HG02884 (cell line): Measurements from ENCODE around the gene TNFRSF6B.

Experiments used
- ATAC-seq: cut with Tn5 transposase; IDR thresholded peaks from one replicate; pipeline ENCODE4 v1.9.1; 2021; ENCODE audit warnings: mild to moderate bottlenecking, moderate library complexity; ENCODE audit not compliant: unreplicated experiment

Gene TNFRSF6B

DNA sequence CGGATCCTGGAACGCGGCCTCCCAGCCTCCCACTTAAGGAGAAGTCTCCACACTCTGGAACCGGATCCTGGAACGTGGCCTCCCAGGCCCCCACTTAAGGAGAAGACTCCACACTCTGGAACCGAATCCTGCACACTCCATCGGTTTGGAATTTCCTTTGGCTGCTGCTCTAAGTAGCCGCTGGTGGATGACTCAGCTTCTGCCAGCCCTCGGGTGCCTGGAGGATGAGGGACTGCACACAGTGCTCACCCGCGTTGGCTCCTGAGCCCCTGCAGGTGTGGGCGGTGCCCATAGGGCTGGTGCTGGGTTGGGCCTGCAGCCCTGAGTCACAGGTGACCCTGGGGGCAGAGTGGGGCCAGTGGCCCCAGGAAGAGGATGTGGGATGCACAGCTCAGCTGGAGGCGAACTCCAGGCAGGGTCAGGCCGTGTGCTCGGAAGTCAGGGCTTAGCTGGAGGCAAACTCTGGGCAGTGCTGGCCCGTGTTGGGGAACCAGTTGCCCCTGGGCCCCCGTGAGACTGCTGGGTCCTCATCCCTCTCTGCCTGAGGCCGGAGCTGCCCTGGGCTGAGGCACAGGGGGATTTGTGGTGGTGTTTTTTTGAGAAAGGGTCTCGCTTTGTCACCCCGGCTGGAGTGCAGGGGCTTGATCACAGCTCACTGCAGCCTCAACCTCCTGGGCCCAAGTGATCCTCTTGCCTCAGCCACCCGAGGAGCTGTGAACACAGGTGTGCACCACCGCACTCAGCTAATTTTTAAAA is 13.9 kb upstream of the TNFRSF6B start:
- ATAC-seq, result no peak

DNA sequence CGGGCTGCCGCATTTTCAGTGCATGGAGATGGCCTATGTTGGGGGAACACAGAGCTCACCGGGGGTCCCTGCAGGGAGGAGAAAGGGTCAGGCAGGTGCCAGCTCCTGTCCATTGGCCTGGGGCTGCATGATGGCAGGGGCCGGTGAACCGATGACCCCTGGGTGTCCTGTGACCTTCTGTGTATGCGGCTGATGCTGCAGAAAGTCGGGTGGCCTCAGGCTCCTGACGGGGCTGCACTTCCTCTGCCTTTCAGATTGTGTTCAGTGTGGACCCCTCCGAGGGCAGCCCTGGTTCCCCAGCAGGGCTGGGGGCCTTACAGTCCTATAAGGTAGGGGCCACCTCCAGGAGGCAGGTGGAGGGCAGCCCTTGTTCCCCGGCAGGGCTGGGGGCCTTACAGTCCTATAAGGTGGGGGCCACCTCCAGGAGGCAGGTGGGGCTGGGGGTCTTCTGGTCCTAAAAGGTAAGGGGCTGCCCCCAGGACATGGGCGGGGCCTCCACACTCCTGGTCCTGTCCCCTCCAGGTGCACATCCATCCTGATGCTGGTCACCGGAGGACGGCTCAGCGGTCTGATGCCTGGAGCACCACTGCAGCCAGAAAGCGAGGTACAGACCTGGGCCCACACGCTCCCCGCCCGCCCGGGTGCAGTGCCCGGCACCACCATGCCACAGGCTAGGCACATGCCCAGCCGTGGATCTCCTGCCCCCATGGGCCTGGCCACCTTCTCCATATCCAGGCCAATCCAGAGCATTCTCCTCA is 11.0 kb upstream of the TNFRSF6B start:
- no peak for ATAC-seq

DNA sequence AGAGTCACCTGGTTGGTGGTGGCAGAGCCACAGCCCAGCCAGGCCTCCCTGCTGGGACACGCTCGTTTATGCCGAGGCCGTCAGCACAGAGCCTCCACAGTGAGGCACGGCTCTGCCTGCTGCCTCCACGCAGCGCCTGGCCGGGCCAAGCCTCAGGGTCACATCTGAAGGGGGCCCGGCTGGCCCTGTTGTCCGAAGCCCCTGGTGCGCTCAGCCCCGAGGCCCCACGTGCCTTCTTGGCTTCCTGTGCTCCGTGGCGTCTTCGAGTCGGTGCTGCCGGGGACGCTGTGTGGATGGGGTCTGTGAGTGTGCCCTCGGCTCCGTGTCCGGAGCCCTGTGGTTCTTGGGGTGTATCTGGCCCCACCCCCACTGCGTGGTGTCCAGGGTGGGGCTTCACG is 10.4 kb upstream of the TNFRSF6B start:
- ATAC-seq, result no peak

DNA sequence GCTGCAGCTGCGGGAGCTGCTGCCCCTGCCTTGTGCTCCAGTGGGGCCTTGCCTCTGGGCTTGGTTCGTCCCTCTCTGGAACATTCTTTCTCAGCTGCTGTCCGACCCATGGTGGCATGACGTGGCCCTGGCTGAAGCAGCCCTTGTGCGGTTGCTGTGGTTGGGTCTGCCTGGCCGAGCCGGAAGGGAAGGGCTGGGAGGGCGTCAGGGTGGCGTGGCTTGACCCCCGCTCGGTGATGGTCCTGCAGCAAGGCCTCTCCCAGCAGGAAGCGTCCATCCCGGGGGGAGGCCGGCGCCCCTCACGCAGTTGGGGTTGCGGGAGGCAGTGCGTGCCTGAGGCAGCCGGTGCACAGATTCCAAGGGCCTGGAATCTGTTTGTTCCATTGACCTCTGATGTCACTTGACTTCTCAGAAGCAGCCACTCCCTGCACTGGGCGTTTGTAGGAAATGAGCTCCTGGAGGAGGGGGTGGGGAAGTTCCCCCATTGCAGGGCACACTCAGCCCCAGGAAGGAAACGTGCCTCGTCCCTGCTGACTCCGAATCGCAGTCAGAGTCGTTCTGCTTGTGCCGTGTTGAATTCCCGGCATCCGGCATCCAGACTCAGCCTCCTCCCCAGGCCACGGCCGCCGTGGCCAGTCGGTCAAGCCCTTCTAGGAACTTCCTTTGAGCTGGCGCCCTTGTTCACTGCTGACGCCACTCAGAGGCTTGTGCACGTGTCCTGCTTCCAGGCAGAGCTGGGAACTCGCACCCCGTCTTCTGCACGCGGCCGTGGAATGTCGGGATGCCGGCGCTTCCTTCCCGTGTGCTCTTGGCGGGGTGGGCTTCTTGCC is 9.7 kb upstream of the TNFRSF6B start:
- ATAC-seq, result no peak

DNA sequence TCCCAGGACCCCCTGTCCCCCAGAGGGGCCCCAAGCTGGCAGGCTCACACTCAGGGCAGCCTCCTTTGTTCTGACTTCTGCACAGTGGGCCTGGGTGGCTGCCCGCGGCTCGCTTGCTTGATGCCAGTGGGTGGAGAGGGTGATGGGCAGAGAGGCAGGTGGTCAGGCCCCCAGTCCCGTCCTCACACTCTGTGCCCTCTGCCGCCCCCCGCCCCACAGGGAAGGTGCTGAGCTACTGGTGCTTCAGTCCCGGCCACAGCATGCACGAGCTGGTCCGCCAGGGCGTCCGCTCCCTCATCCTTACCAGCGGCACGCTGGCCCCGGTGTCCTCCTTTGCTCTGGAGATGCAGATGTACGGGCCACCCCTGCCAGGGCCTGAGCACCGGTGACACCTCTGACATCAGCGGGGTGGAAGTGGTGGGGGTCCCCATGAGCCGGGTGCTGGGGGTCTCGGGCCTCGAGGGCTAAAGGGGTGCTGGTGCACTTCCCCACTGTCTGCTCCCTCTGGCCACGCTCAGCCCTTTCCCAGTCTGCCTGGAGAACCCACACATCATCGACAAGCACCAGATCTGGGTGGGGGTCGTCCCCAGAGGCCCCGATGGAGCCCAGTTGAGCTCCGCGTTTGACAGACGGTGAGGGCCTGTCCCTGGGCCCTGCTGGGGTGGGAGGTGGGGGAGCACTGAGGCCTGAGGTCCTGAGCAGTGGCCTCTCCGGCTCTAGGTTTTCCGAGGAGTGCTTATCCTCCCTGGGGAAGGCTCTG is 8.9 kb upstream of the TNFRSF6B start:
- no peak for ATAC-seq

DNA sequence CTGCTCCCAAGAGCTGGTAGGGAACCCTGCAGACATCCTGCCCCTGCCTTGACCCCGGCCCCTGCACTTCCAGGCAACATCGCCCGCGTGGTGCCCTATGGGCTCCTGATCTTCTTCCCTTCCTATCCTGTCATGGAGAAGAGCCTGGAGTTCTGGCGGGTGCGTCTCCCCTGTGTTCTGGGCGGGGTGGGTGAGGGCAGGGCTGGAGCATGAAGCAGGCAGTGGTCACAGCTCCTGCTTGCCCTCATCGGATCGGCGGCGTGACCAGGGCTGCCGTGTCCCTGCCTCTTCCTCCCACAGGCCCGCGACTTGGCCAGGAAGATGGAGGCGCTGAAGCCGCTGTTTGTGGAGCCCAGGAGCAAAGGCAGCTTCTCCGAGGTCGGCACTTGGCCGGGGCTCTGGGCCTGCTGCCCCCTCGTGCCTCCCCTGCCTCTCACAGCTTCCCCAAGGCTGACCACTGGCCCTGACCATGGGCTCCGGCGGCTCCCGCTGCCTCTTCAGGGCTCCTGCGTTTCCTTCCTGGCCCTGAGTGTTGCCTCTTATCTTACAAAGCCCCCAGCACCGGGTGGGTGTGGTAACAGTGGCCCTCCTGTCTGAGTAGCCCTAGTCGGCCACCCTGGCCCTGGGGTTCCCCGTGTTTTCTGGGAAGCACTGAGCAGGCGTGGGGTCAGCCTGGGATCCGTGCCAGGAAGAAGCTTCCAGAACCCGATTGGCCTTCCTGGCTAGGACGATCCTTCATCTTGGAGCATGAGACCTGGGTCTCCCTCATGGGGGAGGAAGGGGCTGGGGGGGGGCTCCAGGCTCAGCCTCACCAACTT is 8.0 kb upstream of the TNFRSF6B start:
- no peak for ATAC-seq

DNA sequence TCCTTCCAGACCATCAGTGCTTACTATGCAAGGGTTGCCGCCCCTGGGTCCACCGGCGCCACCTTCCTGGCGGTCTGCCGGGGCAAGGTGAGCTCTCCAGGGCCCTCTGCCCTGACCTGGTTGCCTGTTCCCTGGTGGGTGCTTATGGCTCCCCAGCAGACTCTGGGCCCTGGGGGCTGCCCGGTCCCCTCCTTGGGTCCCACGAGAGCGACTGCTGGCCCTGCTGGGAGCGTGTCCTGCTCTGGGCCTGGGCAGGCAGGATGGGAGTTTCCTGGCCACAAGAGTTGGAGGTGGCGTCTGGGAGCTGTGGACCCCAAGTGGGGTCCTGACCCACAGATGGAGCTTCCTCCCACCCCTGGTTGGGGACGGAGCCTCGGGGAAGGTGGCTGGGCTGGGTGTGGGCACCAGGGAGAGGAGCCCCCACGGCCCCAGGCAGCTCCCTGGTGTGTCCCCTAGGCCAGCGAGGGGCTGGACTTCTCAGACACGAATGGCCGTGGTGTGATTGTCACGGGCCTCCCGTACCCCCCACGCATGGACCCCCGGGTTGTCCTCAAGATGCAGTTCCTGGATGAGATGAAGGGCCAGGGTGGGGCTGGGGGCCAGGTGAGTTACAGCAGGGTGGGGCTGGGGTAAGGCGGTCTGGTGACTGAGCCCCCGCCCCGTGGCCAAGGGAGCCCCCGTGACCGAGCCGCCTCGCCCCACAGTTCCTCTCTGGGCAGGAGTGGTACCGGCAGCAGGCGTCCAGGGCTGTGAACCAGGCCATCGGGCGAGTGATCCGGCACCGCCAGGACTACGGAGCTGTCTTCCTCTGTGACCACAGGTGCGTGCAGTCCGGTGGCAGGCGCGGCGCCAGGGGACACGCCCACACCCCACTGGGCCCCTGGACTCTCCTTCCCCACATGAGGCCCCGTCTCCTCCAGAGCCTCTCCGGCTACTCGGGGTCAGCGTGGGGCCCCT is 7.1 kb upstream of the TNFRSF6B start:
- no peak for ATAC-seq

DNA sequence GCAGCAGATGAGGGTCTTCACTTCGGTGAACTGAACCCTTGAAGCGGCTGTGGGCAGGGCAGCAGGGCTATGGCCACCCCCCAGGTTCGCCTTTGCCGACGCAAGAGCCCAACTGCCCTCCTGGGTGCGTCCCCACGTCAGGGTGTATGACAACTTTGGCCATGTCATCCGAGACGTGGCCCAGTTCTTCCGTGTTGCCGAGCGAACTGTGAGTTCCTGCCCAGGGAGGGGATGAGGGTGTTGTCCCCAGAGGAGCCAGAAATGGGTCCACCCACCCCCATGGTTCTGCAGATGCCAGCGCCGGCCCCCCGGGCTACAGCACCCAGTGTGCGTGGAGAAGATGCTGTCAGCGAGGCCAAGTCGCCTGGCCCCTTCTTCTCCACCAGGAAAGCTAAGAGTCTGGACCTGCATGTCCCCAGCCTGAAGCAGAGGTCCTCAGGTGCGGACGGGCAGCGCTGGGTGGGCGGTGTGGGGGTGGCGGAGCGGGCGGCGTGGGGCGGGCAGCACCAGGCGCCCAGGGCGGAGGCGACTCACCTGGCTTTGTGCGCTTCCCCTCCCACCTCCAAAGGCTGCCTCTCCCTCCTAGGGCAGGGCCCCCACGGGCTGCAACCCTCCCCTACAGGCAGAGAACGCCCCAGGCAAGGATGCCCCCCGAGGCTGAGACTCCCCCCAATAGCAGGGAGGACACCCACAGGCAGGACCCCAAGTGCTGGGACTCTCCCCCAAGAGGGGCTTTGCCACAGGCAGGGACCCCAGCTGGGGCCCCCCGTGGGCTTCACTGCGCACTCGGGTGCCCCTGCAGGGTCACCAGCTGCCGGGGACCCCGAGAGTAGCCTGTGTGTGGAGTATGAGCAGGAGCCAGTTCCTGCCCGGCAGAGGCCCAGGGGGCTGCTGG is 6.2 kb upstream of the TNFRSF6B start:
- no peak for ATAC-seq

DNA sequence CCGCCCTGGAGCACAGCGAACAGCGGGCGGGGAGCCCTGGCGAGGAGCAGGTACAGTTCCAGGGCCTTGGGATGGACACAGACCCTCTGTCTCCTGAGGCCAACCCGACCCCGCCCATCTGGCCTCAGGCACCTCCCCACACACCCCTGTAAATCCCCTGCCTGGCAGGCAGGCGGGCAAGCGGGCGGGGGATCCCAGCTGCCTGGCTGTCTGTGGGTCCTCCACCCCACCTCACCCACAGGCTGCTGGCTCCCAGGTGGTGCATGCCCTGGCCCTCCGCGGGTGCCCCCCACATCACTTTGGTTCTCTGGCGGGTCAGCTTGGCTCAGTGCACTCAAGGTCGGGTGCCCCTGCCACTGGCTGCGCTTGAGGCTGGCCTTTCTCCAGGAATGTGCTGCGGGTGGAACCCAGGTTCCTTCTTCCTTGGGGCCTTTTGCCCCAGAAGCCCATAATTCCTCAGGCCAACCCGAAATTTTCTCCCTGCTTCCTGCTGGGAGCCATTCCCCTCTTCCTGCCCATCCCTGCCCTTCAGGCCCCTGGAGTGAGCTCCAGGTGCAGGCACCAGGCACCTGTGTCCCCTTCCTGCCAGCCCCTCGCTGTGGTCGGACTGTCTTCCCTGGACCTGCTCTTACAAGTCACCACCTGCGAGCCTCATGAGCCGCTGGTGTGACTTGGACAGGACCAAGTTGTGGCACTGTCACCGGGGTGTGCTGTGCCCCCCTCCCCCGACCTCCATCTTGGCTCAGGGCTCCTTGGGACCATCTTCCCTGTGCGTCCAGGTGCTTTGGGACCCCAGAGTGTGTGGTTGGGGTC is 5.3 kb upstream of the TNFRSF6B start:
- no peak for ATAC-seq

DNA sequence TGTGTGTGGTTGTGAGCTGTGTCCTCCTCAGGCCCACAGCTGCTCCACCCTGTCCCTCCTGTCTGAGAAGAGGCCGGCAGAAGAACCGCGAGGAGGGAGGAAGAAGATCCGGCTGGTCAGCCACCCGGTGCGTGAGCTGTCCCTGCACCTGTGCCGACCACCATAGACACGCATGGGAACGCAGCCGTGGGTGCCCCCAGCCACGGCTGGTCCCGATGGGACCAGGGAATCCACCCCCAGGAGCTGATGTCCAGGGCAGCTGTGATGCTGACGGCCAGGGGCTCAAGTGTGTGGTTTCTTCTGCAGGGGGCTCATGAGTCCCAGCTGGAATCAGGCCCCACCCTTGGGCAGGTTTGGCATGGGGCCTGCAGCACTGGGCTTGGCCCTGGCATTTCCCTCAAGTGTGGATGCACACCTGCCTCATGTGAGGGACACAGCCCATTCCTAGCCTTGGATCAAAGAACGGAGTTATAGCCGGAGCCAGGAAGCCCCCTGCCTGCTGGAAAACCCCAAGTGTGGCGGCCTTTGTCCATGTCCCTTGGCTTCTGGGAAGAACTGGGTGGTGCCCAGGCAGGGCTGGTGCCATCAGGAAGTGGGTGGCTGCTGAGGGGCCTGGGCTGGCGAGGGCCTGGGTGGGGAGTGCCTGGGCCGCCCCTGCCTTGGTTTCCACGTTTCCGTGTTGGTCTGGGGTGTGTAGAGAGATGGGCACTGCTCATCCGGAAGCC is 4.6 kb upstream of the TNFRSF6B start:
- no peak for ATAC-seq

DNA sequence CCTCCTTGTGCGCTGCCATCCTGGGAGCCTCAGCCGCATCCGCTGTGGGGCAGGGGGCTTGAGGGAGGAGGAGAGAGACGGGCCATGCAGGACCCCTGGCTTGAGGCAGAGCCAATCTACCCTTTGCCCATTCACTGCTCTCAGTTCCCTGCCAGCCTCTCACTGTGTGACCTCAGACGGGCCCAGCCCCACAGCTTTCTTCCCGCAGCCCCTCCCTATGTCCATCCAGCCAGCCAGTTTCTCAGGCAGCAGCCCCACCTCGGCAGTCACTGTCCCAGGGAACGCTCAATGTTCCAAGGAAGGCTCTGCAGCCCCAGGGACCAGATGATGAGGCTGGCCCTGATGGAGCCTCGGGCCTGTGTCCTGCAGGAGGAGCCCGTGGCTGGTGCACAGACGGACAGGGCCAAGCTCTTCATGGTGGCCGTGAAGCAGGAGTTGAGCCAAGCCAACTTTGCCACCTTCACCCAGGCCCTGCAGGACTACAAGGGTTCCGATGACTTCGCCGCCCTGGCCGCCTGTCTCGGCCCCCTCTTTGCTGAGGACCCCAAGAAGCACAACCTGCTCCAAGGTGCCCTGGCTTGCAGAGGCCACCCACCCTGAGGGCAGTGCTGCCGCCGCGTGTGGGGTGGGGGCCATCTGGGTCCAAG is 3.9 kb upstream of the TNFRSF6B start:
- no peak for ATAC-seq

DNA sequence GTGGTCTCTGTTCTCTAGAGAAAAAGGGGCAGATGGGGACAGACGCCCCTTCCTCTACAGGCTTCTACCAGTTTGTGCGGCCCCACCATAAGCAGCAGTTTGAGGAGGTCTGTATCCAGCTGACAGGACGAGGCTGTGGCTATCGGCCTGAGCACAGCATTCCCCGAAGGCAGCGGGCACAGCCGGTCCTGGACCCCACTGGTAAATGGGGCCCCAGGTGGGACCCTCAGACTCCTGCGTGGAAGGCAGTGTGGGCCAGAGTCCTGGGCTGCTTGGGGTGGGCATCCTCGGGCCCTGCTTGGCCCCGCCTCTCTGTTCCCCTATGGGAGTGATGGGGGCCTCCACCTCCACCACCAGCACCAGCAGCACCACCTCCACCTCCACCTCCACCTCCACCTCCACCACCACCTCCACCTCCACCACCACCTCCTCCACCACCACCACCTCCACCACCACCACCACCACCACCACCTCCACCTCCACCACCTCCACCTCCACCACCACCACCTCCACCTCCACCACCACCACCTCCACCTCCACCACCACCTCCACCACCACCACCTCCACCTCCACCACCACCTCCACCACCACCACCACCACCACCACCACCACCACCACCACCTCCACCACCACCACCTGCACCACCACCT is 3.2 kb upstream of the TNFRSF6B start:
- no peak for ATAC-seq

DNA sequence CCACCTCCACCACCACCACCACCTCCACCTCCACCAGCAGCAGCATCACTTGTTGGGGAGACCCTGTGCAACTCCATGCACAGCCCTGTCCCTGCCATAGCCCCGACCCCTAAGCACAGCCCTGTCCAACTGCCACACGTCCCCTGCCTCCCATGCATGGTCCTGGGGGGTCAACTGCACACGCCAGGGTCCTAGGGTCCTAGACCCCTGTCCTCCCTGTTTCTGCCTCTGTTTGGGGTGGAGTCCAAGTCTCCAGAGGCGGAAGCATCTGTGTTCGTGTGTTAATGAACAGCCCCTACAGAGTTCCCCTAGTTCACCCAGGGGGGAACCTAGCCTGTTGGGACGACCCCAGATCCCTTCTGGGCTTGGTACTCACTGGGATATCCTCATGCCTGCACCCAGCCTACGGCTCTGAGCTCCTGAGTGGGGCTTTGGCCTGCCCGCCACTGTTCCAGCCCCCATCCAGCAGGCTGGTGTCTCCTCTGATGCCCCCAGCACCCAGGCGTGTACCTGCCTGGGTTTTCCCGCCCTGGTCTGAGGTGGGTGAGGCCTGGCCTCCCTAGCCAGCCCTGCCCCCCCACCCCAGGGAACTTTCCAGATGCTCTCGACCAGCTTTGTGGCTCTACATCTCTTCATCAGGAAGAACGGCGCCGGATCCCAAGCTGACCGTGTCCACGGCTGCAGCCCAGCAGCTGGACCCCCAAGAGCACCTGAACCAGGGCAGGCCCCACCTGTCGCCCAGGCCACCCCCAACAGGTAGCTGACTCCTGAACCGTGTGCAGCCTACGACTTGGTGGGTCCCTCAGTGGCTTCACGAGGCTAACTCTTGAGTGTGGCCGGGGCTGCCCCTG is 2.5 kb upstream of the TNFRSF6B start:
- no peak for ATAC-seq

DNA sequence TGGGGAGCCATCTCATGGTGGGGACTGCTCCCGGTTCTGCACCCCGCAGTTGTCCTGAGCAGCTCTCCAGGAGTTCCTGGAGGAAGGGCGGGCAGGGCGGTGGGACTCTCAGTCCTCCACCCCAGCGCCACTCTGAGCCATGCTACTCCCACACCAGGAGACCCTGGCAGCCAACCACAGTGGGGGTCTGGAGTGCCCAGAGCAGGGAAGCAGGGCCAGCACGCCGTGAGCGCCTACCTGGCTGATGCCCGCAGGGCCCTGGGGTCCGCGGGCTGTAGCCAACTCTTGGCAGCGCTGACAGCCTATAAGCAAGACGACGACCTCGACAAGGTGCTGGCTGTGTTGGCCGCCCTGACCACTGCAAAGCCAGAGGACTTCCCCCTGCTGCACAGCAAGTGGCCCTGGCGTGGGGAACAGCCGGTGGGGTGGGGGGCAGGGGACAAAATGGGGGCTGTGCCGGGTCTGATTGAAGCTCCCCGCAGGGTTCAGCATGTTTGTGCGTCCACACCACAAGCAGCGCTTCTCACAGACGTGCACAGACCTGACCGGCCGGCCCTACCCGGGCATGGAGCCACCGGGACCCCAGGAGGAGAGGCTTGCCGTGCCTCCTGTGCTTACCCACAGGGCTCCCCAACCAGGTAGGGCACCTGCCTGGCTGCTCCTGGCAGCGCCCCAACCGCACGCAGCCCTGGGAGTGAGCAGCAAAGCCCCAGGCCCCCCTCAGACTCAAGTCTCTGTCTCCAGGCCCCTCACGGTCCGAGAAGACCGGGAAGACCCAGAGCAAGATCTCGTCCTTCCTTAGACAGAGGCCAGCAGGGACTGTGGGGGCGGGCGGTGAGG is 1.6 kb upstream of the TNFRSF6B start:
- ATAC-seq, result no peak
